Effector CD4-positive, alpha-beta T cell (primary cell): Measurements from ENCODE around the gene PAMR1. TPM values are rescaled to one million over a fixed set of nuclear protein-coding genes. Genes with fewer than 3 reads are reported as not detected.
"Not testable (repeated sequence)": the region's sequence is repeated elsewhere in the genome, so short reads cannot be mapped to it uniquely, and the experiment has no call there.

Experiments used
- DNase-seq: peaks from one replicate; pipeline ENCODE4 v3.0.0-alpha.2; 2020
- total RNA-seq: gene quantifications from one replicate; lab custom pipeline; 2026; lab: John Stamatoyannopoulos, UW

PAMR1 gene, protein sequence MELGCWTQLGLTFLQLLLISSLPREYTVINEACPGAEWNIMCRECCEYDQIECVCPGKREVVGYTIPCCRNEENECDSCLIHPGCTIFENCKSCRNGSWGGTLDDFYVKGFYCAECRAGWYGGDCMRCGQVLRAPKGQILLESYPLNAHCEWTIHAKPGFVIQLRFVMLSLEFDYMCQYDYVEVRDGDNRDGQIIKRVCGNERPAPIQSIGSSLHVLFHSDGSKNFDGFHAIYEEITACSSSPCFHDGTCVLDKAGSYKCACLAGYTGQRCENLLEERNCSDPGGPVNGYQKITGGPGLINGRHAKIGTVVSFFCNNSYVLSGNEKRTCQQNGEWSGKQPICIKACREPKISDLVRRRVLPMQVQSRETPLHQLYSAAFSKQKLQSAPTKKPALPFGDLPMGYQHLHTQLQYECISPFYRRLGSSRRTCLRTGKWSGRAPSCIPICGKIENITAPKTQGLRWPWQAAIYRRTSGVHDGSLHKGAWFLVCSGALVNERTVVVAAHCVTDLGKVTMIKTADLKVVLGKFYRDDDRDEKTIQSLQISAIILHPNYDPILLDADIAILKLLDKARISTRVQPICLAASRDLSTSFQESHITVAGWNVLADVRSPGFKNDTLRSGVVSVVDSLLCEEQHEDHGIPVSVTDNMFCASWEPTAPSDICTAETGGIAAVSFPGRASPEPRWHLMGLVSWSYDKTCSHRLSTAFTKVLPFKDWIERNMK
- not detected for total RNA-seq

DNA sequence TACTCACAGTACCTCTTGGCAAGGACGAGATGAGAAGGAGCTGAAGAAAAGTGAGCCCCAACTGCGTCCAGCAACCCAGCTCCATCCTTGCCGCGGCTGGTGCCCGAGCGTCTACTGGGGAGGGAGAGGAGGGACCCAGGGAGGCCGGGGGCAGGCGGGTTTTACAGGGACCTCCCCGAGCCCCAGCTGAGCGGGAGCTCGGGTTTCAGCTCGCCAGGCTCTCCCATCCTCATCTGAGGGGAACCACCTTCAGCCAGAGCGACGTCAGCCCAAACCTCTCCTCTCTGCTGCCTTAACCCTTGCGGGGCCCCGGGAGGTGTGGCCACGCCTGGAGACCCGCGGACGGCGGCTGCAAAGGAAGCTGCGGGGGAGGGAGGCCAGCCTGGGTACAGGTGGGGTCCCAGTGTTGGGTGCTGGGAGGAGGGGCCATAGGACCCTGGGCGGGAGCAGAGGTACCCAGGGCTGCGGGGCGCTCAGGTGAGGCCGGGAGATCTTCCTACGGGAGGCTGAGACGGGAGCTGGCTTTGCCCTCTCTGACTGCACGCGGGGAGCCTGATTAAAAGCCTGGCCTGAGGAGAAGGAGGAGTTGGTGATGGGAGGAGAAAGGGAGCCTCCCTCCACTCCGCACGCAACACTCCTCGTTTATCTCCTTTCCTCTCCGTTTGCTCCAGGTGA lies at the start of gene PAMR1:
Gene PAMR1, minus strand, starts transcription at position 116 of the 675 bp plus-strand sequence. Its CDS starts 31 bp downstream, at position 85.
- DNase-seq, result no peak

GRCh38 chr11:35571696-35572095 lies 46.3 kb upstream of the PAMR1 start:
- no peak for DNase-seq

DNA sequence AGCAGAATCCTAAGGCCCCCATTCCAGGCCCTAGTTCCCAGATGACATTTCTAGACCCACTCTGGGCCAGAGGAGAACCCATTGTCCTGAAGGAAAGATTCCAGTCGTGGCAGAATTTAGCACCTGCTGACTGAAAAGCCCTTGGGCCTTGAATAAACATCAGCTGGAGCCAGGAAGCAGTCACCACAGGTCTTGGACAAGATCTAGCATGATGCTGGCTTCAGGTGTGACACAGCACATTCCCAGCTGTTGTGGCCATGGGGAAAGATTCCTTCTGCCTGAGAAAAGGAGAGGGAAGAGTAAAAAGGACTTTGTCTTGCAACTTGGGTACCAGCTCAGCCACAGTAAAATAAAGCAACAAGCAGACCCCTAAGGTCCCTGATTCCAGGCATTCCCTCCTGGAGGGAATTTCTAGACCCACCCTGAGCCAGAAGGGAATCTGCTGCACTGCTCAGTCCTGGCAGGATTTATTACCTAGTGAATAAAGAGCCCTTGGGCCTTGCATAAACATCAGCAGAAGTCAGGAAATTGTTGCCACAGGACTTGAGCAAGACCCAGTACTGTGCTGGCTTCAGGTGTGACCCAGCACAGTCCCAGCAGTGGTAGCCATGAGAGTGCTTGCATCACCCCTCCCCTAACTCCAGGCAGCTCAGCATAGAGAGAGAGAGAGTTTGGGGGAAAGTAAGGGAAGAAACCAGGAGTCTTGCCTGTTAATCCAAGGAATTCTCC lies 42.5 kb upstream of the PAMR1 start:
- DNase-seq, result no peak

GRCh38 chr11:35566885-35567284 lies 41.5 kb upstream of the PAMR1 start:
- DNase-seq, result no peak

- DNase-seq, result no peak
Observed at GRCh38 chr11:35566181-35566580, 40.8 kb upstream of the PAMR1 start.

DNA sequence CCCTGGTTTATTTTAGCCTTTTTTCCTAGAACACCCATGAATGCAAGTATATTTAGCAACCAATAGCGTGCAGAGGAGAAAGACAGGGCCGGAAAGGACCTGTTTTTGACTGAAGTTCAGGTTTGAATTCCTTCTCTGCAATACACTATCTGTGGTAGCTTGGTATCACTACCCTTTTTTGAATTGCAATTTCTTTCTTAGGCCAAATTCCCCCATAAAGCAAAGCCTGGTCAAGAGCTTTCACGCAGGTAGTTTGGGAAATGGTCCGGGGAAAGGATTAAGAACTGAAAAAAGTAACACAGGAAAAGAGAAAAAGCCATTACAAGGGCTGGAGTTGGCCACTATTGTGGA lies 38.8 kb upstream of the PAMR1 start:
- DNase-seq, result no peak

DNA sequence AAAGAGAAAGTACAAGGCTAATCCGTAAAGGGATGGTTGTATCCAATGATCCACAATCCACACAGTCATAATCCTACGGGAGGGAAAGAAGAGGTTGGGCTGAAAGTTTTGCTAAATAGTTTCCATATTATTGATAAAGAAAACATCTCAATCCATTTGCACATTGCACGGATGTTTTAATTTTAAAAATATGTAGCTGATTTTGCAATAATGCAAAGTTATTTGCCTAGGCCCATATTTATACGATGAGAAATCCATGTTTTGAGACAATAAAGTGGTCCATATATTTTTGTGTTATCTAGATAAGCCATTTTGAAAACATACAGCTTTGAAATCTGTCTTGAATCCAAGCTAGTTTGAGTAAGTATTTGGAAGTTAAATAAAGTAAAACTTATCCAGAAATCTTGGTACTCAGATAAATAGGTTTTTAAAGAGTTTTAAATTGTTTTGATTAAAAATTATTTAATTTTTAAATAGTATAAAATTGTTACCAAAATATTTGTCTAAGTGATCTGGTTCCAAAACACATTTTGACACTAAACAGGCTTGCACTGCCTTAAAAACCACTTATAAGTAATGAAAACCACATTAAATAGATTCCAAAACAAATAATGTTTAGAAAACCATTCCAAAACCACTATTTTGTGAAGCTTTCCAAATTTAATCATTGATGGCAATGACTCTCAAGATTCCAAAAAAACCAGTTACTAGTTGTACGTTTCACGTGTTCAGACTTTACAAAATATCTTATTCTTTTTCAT lies 38.2 kb upstream of the PAMR1 start:
- DNase-seq, result no peak

DNA sequence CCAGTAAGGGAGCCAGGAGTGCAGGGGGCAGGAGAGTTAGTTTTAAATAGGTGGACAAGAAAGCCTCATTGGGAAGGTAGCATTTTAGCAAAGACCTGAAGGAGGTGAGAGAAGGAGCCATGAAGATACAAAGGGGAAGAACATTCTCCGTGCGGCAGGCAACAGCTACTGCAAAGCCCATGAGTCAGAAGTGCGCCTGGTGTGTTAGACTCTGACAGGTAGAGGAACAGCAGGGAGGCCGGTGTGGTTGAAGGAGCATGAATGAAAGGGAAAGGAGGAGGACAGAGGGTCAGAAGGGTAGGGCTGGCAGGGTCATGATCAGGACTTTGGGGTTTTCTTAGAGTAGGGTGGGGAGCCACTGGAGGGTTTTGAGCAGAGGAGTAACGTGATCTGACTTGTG lies 34.5 kb upstream of the PAMR1 start:
- no peak for DNase-seq

DNA sequence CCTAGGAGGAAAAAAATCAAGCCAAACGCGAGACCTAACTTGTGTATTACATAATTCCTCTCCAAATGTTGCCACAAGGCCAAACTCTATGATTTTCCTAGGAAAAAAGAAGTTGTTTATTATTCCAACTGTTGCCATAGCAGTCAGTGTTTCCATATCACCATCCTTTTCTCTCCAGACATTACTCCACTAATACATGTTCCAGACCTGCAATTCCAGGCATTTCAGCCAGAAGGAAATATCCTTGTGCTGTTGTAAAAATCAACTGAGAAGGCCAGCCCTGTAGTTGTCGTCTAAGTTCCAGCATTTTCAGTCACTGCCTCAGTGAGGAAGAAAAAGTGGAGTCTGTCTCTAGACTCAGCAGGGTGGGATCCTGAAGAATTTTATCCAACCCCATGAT lies 33.1 kb upstream of the PAMR1 start:
- DNase-seq, result no peak

DNA sequence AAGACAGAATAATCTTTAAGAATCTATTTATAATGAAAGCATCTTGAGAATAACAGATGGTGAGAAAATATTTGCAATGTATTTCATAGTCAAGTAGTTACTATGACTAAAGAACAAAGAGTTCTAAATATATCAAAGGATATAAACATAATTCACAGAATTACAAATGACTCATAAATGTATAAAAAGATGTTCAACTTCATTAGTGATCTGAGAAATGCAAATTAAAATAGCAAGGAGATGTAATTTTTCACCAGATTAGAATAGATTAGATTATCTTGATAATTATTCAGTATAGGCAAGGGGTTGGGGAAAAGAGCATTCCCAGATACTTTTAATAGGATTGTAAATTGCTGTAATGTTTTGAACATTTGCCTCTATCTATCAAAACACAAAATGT lies 30.1 kb upstream of the PAMR1 start:
- DNase-seq, result no peak

DNA sequence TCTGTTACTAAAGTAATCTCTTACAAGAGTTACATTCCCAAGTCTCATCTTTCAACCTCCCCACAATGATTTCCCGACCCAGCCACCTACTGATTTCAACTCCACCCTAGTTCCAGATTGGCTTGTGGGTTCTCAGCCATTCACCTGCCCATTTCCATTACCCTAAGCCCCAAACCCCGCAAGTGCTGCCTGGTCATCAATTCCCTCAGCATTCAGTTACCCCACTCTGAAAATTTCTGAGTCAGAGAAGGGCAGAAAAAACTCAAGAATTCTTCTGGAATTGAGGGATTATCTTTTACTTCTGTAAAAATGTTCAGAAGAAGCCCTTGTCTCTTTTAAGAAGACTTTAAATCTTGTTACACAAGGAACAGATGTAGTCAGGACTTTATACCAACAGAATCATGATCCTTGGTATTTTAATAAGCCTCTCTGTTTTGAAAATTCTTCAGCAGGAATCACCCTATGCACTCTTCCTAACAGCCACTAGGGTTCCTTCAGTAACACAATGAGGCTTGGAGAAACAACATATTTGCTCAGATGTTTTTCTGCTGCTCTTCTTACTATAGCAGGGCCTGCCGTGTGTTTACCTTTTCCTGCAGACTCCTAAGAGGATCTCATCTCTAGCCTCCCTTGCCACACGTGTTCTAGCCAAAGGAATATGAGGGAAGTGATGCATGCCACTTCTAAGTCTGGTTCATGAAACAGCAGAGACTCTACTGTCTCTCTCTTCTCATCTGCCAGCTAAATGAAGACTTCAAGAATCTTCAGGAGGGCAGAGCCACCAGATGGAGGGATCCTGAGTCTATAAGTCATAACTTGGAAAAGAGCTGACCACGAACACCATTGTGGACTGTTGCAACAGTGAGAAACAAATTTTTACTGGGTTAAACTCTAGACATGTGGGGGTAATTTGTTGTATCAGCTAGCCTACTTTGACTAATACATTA lies 29.3 kb upstream of the PAMR1 start:
- DNase-seq, result no peak

- DNase-seq, result no peak
Observed at GRCh38 chr11:35553831-35554230, 28.4 kb upstream of the PAMR1 start.

DNA sequence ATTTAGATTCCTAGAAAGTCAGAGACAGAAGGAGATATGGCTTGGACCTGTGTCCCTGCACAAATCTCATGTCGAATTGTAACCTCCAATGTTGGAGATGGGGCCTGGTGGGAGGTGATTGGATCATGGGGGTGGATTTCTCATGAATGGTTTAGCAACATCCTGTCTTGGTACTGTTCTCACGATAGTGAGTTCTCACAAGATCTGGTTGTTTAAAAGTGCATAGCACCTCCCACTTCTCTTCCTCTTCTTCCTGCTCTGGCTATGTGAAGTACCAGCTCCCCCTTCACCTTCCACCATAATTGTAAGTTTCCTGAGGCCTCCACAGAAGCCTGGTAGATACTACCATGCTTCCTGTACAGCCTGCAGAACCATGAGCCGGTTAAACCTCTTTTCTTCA lies 27.6 kb upstream of the PAMR1 start:
- DNase-seq, result no peak

- DNase-seq, result no peak
Observed at GRCh38 chr11:35552616-35553015, 27.2 kb upstream of the PAMR1 start.

DNA sequence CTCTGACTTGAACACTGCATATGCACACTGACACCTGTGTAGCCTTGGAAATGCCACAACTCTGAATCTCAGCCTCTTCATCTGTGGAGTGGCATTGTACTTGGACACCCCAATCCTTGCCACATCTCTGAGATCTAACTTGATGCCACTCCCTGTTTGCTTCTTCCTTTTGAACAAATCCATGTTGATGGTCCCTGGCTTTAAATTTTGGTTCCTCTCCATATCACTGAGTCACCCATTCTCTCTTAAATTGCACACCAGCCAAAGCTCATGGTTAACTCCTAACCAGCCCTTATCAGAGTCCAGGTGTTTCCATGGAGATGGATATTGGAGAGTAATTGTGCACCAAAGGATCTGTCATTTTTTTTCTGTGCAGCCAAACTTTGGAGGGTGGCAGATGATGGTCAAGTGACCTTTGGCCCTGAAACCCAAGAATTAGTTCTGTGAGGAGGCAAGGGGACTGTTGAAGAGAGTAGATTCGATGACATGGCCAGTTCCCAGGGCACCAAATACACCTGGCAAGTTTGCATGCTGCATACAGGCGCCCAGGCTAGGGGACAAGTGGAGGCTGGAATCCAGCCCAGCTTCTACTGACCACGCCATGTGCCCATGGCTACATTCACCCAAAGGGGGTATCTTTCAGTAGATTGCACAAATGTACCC lies 25.1 kb upstream of the PAMR1 start:
- DNase-seq, result no peak

- DNase-seq, result no peak
Observed at GRCh38 chr11:35549787-35550186, 24.4 kb upstream of the PAMR1 start.

DNA sequence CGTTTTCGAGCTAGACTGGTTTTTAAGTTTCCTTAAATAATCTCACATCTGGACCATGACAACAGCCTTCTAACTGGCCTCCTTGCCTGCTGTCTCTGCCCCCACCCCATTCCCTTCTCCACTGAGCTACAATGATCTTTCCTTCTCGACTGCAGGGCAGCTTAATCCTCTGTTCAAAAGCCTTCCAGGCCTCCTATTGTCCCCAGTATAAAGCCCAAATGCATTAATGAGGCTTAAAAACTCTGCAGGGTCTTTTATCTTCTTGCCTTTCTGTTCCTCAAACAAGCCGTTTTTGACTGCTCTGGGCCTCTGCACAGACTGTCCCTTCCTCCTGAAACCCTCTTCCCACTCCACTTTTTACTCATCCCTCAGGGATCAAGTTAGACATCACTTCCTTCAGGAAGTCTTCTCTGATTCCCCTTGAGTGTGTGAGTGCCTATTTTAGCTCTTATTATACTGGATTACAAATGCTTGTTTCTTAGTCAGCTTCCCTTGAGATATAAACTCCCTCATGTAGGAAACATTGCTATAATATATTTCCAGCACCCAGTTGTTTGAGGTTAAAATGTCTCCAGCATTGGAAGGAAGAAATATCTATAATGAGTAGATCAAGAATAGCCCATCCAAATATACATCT lies 23.6 kb upstream of the PAMR1 start:
- no peak for DNase-seq

GRCh38 chr11:35547995-35548394 lies 22.6 kb upstream of the PAMR1 start:
- not testable (repeated sequence) for DNase-seq

GRCh38 chr11:35546317-35546716 lies 20.9 kb upstream of the PAMR1 start:
- no peak for DNase-seq

DNA sequence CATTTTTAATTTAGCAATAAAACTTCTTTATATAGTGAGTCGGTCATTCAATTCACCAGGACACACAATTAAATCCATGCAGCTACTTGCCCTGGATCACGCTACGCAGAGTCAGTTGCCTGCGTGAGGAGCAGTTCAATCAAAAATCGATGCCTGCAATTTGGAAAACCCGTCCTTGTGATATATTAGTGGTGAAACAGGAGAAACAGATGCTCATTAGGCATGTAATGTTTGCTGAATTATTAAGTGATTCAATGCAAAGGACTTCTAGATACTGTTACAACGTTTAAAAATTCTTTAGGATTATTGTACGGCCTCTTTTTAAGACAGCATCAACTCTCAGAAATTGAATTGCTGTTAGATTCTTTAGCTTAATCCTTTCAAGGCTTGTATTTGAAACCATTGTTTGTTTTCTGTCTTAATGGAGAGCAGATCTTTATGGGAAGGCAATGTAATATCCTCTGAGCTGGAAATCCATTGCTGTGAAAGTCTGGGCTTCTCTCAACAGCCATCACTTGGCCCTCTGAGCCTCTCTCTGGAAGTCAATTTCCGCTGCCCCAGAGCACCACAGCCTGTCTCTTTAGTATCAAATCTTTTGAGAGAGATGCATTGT lies 20.1 kb upstream of the PAMR1 start:
- DNase-seq, result no peak
